ENCODE data around the gene FKRP.

GRCh38 chr19:46759206-46759605, 13.3 kb downstream of the FKRP start:
- no peak for TF ChIP-seq REST (IDR thresholded peaks at IDR 0.05; ENCODE audit: insufficient read depth in 1 of 2, low read depth in 2 of 2, low read length in 2 of 2)
- TF ChIP-seq POLR2AphosphoS5 (IDR thresholded peaks at IDR 0.05; ENCODE audit: low read depth, low read length), result no peak

All from PFSK-1 (cell line).